Measurements from ENCODE around the gene CIAO2A.
"Not testable (repeated sequence)": the region's sequence is repeated elsewhere in the genome, so short reads cannot be mapped to it uniquely, and the experiment has no call there.

Gene CIAO2A

GRCh38 chr15:64121614-64122013, 28.0 kb upstream of the CIAO2A start:
- Histone ChIP-seq H4K20me1 (ENCODE audit: insufficient read depth, low read length) (no peaks in the 10 kb centered on the region), H3K79me2 (ENCODE audit: low read length) (no peaks in the 10 kb centered on the region), H3K27me3 (ENCODE audit: low read depth, low read length) (no peaks in the 10 kb centered on the region), H3K36me3 (replicated peaks; ENCODE audit: low read depth, low read length) (peaks cover 49% of the 10 kb centered on the region), H3K4me3 (ENCODE audit: low read length) (no peak overlapping the region), H3K9me3 (ENCODE audit: insufficient read depth, low read length) (no peaks in the 10 kb centered on the region), H2AFZ (ENCODE audit: low read depth, low read length) (no peak overlapping the region), H3K4me2 (ENCODE audit: low read length) (no peak overlapping the region), H3K9ac (ENCODE audit: low read length) (no peak overlapping the region), H3K27ac (ENCODE audit: low read length) (no peak overlapping the region), H3K4me1 (ENCODE audit: low read length) (no peaks in the 10 kb centered on the region)
- TF ChIP-seq EZH2phosphoT487 (IDR thresholded peaks at IDR 0.05; ENCODE audit: low read depth), result no peak
- no peak for TF ChIP-seq CTCF (IDR thresholded peaks at IDR 0.05; ENCODE audit: low read depth, low read length)

DNA sequence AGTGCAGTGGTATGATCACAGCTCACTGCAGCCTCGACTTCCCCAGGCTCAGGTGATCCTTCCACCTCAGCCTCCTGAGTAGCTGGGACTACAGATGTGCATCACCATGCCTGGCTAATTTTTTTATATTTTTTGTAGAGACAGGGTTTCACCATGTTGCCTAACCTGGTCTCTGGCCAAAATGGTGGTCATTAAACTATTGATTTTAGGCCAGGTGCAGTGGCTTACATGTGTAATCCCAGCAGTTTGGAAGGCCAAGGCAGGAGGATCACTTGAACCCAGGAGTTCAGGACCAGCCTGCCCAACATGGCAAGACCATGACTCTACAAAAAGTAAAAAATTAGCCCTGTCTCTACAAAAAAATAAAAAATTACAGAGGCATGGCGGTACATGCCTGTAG, 26.7 kb upstream of the CIAO2A start:
- not testable (repeated sequence) for H3K79me2 ChIP-seq (ENCODE audit: low read length); H3K4me1 ChIP-seq (ENCODE audit: low read length); H3K9me3 ChIP-seq (ENCODE audit: insufficient read depth, low read length); H3K27me3 ChIP-seq (ENCODE audit: low read depth, low read length); H2AFZ ChIP-seq (ENCODE audit: low read depth, low read length); H4K20me1 ChIP-seq (ENCODE audit: insufficient read depth, low read length); H3K4me2 ChIP-seq (ENCODE audit: low read length); H3K27ac ChIP-seq (ENCODE audit: low read length); H3K4me3 ChIP-seq (ENCODE audit: low read length); H3K9ac ChIP-seq (ENCODE audit: low read length)
- H3K36me3 ChIP-seq (replicated peaks; ENCODE audit: low read depth, low read length), result peaks cover 50% of the 10 kb centered on the region

- Histone ChIP-seq H3K27me3 (ENCODE audit: low read depth, low read length) (no peaks in the 10 kb centered on the region), H3K4me3 (ENCODE audit: low read length) (no peak overlapping the region), H4K20me1 (ENCODE audit: insufficient read depth, low read length) (no peaks in the 10 kb centered on the region), H3K36me3 (replicated peaks; ENCODE audit: low read depth, low read length) (peaks cover 51% of the 10 kb centered on the region), H3K4me1 (ENCODE audit: low read length) (no peaks in the 10 kb centered on the region), H3K79me2 (ENCODE audit: low read length) (no peaks in the 10 kb centered on the region), H3K4me2 (ENCODE audit: low read length) (no peak overlapping the region), H3K27ac (ENCODE audit: low read length) (no peak overlapping the region), H3K9ac (ENCODE audit: low read length) (no peak overlapping the region), H3K9me3 (ENCODE audit: insufficient read depth, low read length) (no peaks in the 10 kb centered on the region), H2AFZ (ENCODE audit: low read depth, low read length) (no peak overlapping the region)
- no peak for TF ChIP-seq EZH2phosphoT487 (IDR thresholded peaks at IDR 0.05; ENCODE audit: low read depth)
- TF ChIP-seq CTCF (IDR thresholded peaks at IDR 0.05; ENCODE audit: low read depth, low read length), result no peak
Observed at GRCh38 chr15:64117759-64118487, 24.3 kb upstream of the CIAO2A start.

DNA sequence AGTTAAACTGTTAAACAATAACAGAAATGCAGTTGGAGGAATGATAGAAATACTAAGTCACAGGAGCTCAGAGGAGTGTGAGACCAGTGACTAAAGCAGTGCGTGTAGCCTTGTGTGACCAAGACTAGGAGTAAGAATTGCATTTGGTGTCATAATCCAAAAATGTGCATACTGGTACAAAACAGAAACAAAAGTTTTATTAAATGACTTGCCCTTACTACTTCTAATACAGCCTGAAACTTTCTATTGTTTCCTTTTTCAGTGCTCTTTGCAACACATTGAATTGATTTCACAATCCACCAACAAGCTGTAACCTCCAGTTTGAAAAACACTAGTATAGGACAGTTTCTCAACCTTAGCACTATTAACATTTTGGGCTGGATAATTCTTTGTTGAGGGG, 19.3 kb upstream of the CIAO2A start:
- Histone ChIP-seq H3K27ac (ENCODE audit: low read length) (no peak overlapping the region), H3K27me3 (ENCODE audit: low read depth, low read length) (no peaks in the 10 kb centered on the region), H3K4me2 (ENCODE audit: low read length) (no peak overlapping the region), H4K20me1 (ENCODE audit: insufficient read depth, low read length) (peaks cover 33% of the 10 kb centered on the region), H3K4me1 (ENCODE audit: low read length) (no peaks in the 10 kb centered on the region), H3K9me3 (ENCODE audit: insufficient read depth, low read length) (no peaks in the 10 kb centered on the region), H3K9ac (ENCODE audit: low read length) (no peak overlapping the region), H3K36me3 (replicated peaks; ENCODE audit: low read depth, low read length) (peaks cover 25% of the 10 kb centered on the region), H2AFZ (ENCODE audit: low read depth, low read length) (no peak overlapping the region), H3K79me2 (ENCODE audit: low read length) (peaks cover 37% of the 10 kb centered on the region), H3K4me3 (ENCODE audit: low read length) (no peak overlapping the region)
- TF ChIP-seq EZH2phosphoT487 (IDR thresholded peaks at IDR 0.05; ENCODE audit: low read depth), result no peak
- no peak for TF ChIP-seq CTCF (IDR thresholded peaks at IDR 0.05; ENCODE audit: low read depth, low read length)
